ENCODE measurements around the gene VPS72.

DNA sequence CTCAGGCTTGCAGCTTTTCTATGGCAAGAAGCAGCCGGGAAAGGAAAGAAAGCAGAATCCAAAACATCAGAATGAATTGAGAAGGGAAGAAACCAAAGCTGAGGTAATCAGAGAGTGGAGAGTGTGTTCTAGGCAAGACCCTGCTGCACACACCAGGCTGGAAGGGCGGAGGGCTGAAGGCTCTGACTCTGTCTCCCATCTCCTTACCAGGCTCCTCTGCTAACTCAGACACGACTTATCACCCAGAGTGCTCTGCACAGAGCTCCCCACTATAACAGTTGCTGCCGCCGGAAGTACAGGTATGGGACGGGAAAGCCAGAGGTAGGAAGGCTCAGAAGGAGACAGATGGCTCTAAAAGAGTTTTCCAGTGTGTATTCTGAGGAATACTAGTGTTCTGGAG, 22.9 kb downstream of the VPS72 start:
- TF ChIP-seq, protein P1, sequence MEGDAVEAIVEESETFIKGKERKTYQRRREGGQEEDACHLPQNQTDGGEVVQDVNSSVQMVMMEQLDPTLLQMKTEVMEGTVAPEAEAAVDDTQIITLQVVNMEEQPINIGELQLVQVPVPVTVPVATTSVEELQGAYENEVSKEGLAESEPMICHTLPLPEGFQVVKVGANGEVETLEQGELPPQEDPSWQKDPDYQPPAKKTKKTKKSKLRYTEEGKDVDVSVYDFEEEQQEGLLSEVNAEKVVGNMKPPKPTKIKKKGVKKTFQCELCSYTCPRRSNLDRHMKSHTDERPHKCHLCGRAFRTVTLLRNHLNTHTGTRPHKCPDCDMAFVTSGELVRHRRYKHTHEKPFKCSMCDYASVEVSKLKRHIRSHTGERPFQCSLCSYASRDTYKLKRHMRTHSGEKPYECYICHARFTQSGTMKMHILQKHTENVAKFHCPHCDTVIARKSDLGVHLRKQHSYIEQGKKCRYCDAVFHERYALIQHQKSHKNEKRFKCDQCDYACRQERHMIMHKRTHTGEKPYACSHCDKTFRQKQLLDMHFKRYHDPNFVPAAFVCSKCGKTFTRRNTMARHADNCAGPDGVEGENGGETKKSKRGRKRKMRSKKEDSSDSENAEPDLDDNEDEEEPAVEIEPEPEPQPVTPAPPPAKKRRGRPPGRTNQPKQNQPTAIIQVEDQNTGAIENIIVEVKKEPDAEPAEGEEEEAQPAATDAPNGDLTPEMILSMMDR (IDR thresholded peaks at IDR 0.05 in 2 of 3, conservative IDR thresholded peaks at IDR 0.05 in 1 of 3; ENCODE audit: borderline replicate concordance in 1 of 3, insufficient read depth in 1 of 3, low read depth in 2 of 3, low read length in 2 of 3), result no peak
- TF ChIP-seq CEBPB (IDR thresholded peaks at IDR 0.05; ENCODE audit: low read depth), result no peak

Measured in HCT116 (cell line).